GM06990 (cell line): Measurements from ENCODE around the gene TMEM92.

Source experiments
- DNase-seq: peaks from one replicate; pipeline ENCODE4 v3.0.0-alpha.2; 2011; ENCODE audit not compliant: insufficient read length; ENCODE audit errors: extremely low read depth
- H3K27me3 ChIP-seq: replicated peaks from 2 replicates; pipeline ENCODE4 v1.6.0; 2011; ENCODE audit warnings: low read length; ENCODE audit not compliant: control insufficient read depth, insufficient read depth
- H3K36me3 ChIP-seq: 2 replicates; pipeline ENCODE4 v1.5.1; 2011; ENCODE audit warnings: low read length; ENCODE audit not compliant: control insufficient read depth, insufficient read depth
- H3K4me3 ChIP-seq: replicated peaks from 2 replicates; pipeline ENCODE4 v1.5.1; 2011; ENCODE audit warnings: low read depth, mild to moderate bottlenecking, control low read depth, low read length
- CTCF ChIP-seq: IDR thresholded peaks from 2 replicates; pipeline ENCODE4 v1.5.1; 2011; ENCODE audit warnings: low read length, control low read depth, mild to moderate bottlenecking, inconsistent platforms; ENCODE audit not compliant: insufficient read depth, poor library complexity, severe bottlenecking

TMEM92 gene

GRCh38 chr17:50255766-50256635 is 18.3 kb upstream of the TMEM92 start:
- Histone ChIP-seq H3K27me3 (no peaks in the 10 kb centered on the region; the same call in 1 of the 2 replicates), H3K4me3 (no peak overlapping the region), H3K36me3 (no peaks in the 10 kb centered on the region)
- TF ChIP-seq CTCF: no peak
- DNase-seq: no peak

- no peaks in the 10 kb centered on the region for H3K36me3 ChIP-seq
- no peak for DNase-seq
- TF ChIP-seq CTCF: no peak
- no peak overlapping the region for H3K4me3 ChIP-seq
- no peaks in the 10 kb centered on the region; the same call in 1 of the 2 replicates for H3K27me3 ChIP-seq
These were observed 17.2 kb upstream of the TMEM92 start for GRCh38 chr17:50256826-50257618.

- H3K36me3 ChIP-seq: no peaks in the 10 kb centered on the region
- no peak overlapping the region for H3K4me3 ChIP-seq
- no peak for DNase-seq
- no peaks in the 10 kb centered on the region; the same call in 1 of the 2 replicates for H3K27me3 ChIP-seq
- TF ChIP-seq CTCF: no peak
These were observed 16.5 kb upstream of the TMEM92 start for GRCh38 chr17:50257676-50258224.

- no peak overlapping the region for H3K4me3 ChIP-seq
- TF ChIP-seq CTCF: no peak
- peaks cover 2% of the 10 kb centered on the region; the same call in 1 of the 2 replicates for H3K27me3 ChIP-seq
- no peaks in the 10 kb centered on the region for H3K36me3 ChIP-seq
- DNase-seq: no peak
These were observed 15.4 kb upstream of the TMEM92 start for GRCh38 chr17:50258647-50259476.

DNA sequence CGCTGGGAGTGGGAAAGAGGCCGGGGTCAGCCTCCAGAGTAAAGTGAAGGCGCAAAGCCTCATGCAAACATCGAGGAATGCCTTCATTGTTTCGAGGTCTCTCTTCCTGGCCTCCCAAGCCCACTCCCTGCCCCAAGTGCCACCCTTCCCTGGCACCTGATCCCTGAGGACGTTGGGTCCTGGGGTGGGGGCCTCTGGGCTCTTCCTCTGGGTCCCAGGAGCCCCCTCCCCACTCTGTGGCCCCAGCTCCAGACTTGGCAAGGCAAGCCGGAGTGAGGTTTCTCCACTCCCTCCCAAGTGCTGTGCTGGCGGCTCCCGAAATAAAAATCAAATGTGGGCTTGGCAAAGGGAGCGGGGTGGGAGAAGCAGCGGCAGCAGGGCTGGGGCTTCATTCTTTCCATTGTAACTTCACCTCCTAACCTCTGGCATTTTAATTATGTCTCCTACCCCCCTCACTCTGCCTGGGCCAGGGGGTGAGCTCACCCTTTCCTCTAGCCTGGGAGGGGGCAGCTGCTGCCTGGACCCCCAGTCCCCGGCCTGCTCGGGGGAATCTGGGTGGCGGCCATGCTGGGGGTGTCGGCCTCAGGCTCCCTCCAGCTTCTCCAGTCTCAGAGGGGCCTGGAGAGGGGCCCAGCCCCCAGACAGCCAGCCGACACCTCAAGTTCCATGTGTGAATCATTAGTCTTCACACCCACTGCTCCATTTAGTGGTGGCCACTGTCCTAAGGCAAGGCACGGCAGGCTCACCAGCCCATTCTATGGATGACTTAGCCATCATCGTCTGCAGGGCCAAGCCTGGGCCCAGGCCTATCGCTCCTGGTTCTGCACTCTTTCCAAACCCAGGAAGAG is 14.6 kb upstream of the TMEM92 start:
- peaks cover 2% of the 10 kb centered on the region; the same call in 1 of the 2 replicates for H3K27me3 ChIP-seq
- no peak for DNase-seq
- no peaks in the 10 kb centered on the region for H3K36me3 ChIP-seq
- H3K4me3 ChIP-seq: no peak overlapping the region
- TF ChIP-seq CTCF: no peak
